Measurements from ENCODE around the gene SERGEF. TPM values are rescaled to one million over a fixed set of nuclear protein-coding genes. Genes with fewer than 3 reads are reported as not detected.

Gene SERGEF
- total and polyA plus RNA-seq, 4 donors: 12.0 to 17.9 (median 13.4) TPM

DNA sequence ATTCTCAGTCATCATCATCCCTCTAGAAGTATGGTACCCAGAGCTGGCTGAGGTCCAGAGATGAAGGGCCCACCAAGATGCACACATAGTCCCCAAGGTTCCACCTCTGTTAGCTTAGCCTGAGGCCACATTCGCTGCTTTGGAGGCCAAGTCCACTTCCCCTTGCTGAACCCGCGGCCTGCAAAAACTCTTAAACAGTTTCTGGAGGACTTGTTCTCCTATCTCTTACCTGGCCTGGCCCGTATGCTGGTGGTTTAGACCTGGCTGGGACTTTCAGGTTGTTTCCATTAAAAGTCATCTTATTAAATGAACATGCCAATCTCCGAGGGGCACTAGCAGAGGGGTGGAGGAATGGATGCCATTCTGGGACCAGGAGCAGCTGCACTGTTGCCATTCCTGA is 213.7 kb downstream of the SERGEF start:
- no peaks in the 10 kb centered on the region for H3K36me3 ChIP-seq (ENCODE audit: control insufficient read depth in 4 of 4, insufficient read depth in 3 of 4, low read depth in 1 of 4, low read length in 3 of 4)
- H3K9me3 ChIP-seq (ENCODE audit: control insufficient read depth in 4 of 4, low read length in 3 of 4): no peaks in the 10 kb centered on the region
- no peak overlapping the region for H3K9ac ChIP-seq (ENCODE audit: low read depth in 1 of 2, low read length in 2 of 2)
- no peak for DNase-seq (ENCODE audit: low spot score)
- no peaks in the 10 kb centered on the region for H3K4me1 ChIP-seq (ENCODE audit: control insufficient read depth in 4 of 4, insufficient read depth in 4 of 4, low read length in 3 of 4)
- H3K4me3 ChIP-seq (ENCODE audit: low read depth in 1 of 3, low read length in 3 of 3): no peak overlapping the region
- no peaks in the 10 kb centered on the region for H3K27me3 ChIP-seq (ENCODE audit: control insufficient read depth in 4 of 4, insufficient read depth in 4 of 4, low read length in 3 of 4)
- H3K27ac ChIP-seq (ENCODE audit: low read depth in 1 of 2, low read length in 2 of 2): no peak overlapping the region
- 98% methylated on average over 5 of the region's 5 CpGs for WGBS
- TF ChIP-seq HNF4A (conservative IDR thresholded peaks at IDR 0.05) (no peak), TAF1 (conservative IDR thresholded peaks at IDR 0.05) (no peak)
- TF ChIP-seq, protein P1, sequence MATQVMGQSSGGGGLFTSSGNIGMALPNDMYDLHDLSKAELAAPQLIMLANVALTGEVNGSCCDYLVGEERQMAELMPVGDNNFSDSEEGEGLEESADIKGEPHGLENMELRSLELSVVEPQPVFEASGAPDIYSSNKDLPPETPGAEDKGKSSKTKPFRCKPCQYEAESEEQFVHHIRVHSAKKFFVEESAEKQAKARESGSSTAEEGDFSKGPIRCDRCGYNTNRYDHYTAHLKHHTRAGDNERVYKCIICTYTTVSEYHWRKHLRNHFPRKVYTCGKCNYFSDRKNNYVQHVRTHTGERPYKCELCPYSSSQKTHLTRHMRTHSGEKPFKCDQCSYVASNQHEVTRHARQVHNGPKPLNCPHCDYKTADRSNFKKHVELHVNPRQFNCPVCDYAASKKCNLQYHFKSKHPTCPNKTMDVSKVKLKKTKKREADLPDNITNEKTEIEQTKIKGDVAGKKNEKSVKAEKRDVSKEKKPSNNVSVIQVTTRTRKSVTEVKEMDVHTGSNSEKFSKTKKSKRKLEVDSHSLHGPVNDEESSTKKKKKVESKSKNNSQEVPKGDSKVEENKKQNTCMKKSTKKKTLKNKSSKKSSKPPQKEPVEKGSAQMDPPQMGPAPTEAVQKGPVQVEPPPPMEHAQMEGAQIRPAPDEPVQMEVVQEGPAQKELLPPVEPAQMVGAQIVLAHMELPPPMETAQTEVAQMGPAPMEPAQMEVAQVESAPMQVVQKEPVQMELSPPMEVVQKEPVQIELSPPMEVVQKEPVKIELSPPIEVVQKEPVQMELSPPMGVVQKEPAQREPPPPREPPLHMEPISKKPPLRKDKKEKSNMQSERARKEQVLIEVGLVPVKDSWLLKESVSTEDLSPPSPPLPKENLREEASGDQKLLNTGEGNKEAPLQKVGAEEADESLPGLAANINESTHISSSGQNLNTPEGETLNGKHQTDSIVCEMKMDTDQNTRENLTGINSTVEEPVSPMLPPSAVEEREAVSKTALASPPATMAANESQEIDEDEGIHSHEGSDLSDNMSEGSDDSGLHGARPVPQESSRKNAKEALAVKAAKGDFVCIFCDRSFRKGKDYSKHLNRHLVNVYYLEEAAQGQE (IDR thresholded peaks at IDR 0.05): no peak
- TF ChIP-seq, protein P2, sequence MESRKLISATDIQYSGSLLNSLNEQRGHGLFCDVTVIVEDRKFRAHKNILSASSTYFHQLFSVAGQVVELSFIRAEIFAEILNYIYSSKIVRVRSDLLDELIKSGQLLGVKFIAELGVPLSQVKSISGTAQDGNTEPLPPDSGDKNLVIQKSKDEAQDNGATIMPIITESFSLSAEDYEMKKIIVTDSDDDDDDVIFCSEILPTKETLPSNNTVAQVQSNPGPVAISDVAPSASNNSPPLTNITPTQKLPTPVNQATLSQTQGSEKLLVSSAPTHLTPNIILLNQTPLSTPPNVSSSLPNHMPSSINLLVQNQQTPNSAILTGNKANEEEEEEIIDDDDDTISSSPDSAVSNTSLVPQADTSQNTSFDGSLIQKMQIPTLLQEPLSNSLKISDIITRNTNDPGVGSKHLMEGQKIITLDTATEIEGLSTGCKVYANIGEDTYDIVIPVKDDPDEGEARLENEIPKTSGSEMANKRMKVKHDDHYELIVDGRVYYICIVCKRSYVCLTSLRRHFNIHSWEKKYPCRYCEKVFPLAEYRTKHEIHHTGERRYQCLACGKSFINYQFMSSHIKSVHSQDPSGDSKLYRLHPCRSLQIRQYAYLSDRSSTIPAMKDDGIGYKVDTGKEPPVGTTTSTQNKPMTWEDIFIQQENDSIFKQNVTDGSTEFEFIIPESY (IDR thresholded peaks at IDR 0.05): no peak

DNA sequence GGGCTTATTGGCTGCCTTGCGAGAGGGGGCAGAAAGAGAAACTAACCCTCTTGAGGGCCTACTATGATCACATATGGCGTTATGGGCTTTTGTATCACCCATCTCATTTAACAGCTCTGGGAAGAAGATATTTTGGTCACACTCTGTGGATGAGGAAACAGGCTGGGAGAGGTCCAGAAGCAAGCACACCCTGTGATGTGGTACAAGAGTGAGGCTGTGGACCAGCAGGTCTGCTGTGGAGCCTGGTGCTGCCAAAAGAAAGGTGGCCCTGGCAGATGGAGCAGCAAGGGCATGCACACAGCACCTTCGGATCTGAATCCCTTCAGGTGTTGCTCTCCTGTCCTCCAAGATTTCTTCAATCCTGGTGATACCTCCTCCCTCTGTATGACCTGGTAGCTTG is 214.1 kb downstream of the SERGEF start:
- no peak for TF ChIP-seq TAF1 (conservative IDR thresholded peaks at IDR 0.05)
- no peak for TF ChIP-seq YY1 (IDR thresholded peaks at IDR 0.05)
- TF ChIP-seq FOXA1 (IDR thresholded peaks at IDR 0.05): no peak
- TF ChIP-seq CTCF (IDR thresholded peaks at IDR 0.05; ENCODE audit: low read depth, low read length, missing input control): no peak
- no peak for TF ChIP-seq JUND (IDR thresholded peaks at IDR 0.05)
- TF ChIP-seq RXRA (IDR thresholded peaks at IDR 0.05): no peak
- TF ChIP-seq, protein P3, sequence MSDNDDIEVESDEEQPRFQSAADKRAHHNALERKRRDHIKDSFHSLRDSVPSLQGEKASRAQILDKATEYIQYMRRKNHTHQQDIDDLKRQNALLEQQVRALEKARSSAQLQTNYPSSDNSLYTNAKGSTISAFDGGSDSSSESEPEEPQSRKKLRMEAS (IDR thresholded peaks at IDR 0.05): no peak
- TF ChIP-seq HNF4A (conservative IDR thresholded peaks at IDR 0.05): no peak
- TF ChIP-seq GABPA (IDR thresholded peaks at IDR 0.05 in 1 of 2, conservative IDR thresholded peaks at IDR 0.05 in 1 of 2): no peak
- TF ChIP-seq, protein P4, sequence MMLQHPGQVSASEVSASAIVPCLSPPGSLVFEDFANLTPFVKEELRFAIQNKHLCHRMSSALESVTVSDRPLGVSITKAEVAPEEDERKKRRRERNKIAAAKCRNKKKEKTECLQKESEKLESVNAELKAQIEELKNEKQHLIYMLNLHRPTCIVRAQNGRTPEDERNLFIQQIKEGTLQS (IDR thresholded peaks at IDR 0.05): no peak
- no peak for TF ChIP-seq NR2F2 (IDR thresholded peaks at IDR 0.05)
- TF ChIP-seq SP1 (IDR thresholded peaks at IDR 0.05): no peak
- TF ChIP-seq, protein P2 (IDR thresholded peaks at IDR 0.05): no peak
- TF ChIP-seq FOXA2 (IDR thresholded peaks at IDR 0.05): no peak
- Histone ChIP-seq H3K9me3 (ENCODE audit: control insufficient read depth in 4 of 4, low read length in 3 of 4) (no peaks in the 10 kb centered on the region), H3K9ac (ENCODE audit: low read depth in 1 of 2, low read length in 2 of 2) (no peak overlapping the region), H3K4me1 (ENCODE audit: control insufficient read depth in 4 of 4, insufficient read depth in 4 of 4, low read length in 3 of 4) (no peaks in the 10 kb centered on the region), H3K36me3 (ENCODE audit: control insufficient read depth in 4 of 4, insufficient read depth in 3 of 4, low read depth in 1 of 4, low read length in 3 of 4) (no peaks in the 10 kb centered on the region), H3K27me3 (ENCODE audit: control insufficient read depth in 4 of 4, insufficient read depth in 4 of 4, low read length in 3 of 4) (no peaks in the 10 kb centered on the region), H3K27ac (ENCODE audit: low read depth in 1 of 2, low read length in 2 of 2) (no peak overlapping the region), H3K4me3 (ENCODE audit: low read depth in 1 of 3, low read length in 3 of 3) (no peak overlapping the region)
- DNase-seq (ENCODE audit: low spot score): no peak
- WGBS: 95% methylated on average over 3 of the region's 3 CpGs
